H1 (cell line): Measurements from ENCODE around the gene FAM111A. TPM values are rescaled to one million over a fixed set of nuclear protein-coding genes. Genes with fewer than 3 reads are reported as not detected.

Experiments used
- CTCF ChIA-PET: fragments of 300-600 bp; sonication (Branson Sonifier 250); formaldehyde crosslinking; loops from one replicate; lab custom pipeline; 2021; ENCODE audit not compliant: partially characterized antibody; lab: Charles Lee
- POLR2A ChIA-PET: fragments of 300-600 bp; sonication (Branson Sonifier 250); formaldehyde crosslinking; loops from one replicate; lab custom pipeline; 2021; ENCODE audit warnings: inconsistent platforms; ENCODE audit not compliant: partially characterized antibody; lab: Charles Lee
- DNase-seq, 2 experiments: peaks; one replicate each; pipeline versions ENCODE4 v3.0.0 to v3.0.0-alpha.2; 2010 to 2022; ENCODE audit warnings: low spot score in 2 of 2, low read depth in 1 of 2, mixed read lengths in 1 of 2
- FAIRE-seq: peaks from 2 replicates; lab custom pipeline; 2011; peaks lifted over from hg19 to GRCh38; lab: Jason Lieb, UNC
- H2AFZ ChIP-seq: 2 replicates; pipeline ENCODE4 v1.8.1; 2012; ENCODE audit warnings: low read length, inconsistent platforms
- H2AK5ac ChIP-seq: 2 replicates; pipeline ENCODE4 v1.6.1; 2013; ENCODE audit warnings: low read depth, low read length
- H2BK120ac ChIP-seq: replicated peaks from 2 replicates; pipeline ENCODE3; 2013; ENCODE audit warnings: low read depth, low read length, inconsistent platforms
- H2BK12ac ChIP-seq: 2 replicates; pipeline ENCODE4 v1.6.1; 2013; ENCODE audit warnings: low read depth, low read length
- H2BK15ac ChIP-seq: 2 replicates; pipeline ENCODE4 v1.6.1; 2013; ENCODE audit warnings: low read length
- H2BK20ac ChIP-seq: 2 replicates; pipeline ENCODE4 v1.6.1; 2013; ENCODE audit warnings: low read length
- H2BK5ac ChIP-seq: 2 replicates; pipeline ENCODE4 v1.6.1; 2013; ENCODE audit warnings: low read depth, low read length
- H3K14ac ChIP-seq: 2 replicates; pipeline ENCODE4 v1.6.1; 2013; ENCODE audit warnings: inconsistent platforms; ENCODE audit not compliant: insufficient read length
- H3K18ac ChIP-seq: 2 replicates; pipeline ENCODE4 v1.6.1; 2013; ENCODE audit warnings: low read length; ENCODE audit errors: extremely low read depth
- H3K23ac ChIP-seq: 2 replicates; pipeline ENCODE4 v1.6.1; 2013; ENCODE audit warnings: inconsistent platforms; ENCODE audit not compliant: insufficient read length
- H3K23me2 ChIP-seq: 2 replicates; pipeline ENCODE4 v1.6.1; 2013; ENCODE audit warnings: low read depth, low read length
- H3K27ac ChIP-seq: 2 replicates; pipeline ENCODE4 v1.6.1; 2011; ENCODE audit warnings: low read depth, low read length, inconsistent platforms
- H3K27me3 ChIP-seq, 4 experiments: replicated peaks in 1 of 4; 1 replicate in 1 of 4; 2 replicates in 3 of 4; pipeline versions ENCODE4 v1.6.1 to v1.8.1; 2011 to 2013; ENCODE audit warnings: low read length in 3 of 4, mild to moderate bottlenecking in 3 of 4, inconsistent platforms in 2 of 4, mixed read lengths in 2 of 4, moderate library complexity in 1 of 4; ENCODE audit not compliant: control insufficient read depth in 3 of 4, insufficient read depth in 3 of 4; ENCODE audit errors: extremely low read depth in 1 of 4
- H3K36me3 ChIP-seq, 4 experiments: 2 replicates each; pipeline versions ENCODE4 v1.6.1 to v1.8.1; 2011 to 2013; ENCODE audit warnings: mild to moderate bottlenecking in 4 of 4, low read length in 3 of 4, moderate library complexity in 2 of 4, control low read depth in 1 of 4, inconsistent platforms in 1 of 4; ENCODE audit not compliant: insufficient read depth in 4 of 4, control insufficient read depth in 2 of 4
- H3K4ac ChIP-seq: replicated peaks from 2 replicates; pipeline ENCODE3; 2013; ENCODE audit warnings: low read length, low read depth, mixed read lengths, inconsistent platforms; ENCODE audit not compliant: insufficient read length
- H3K4me1 ChIP-seq, 4 experiments: replicated peaks in 1 of 4; 1 replicate in 1 of 4; 2 replicates in 3 of 4; pipeline versions ENCODE4 v1.6.1 to v1.8.1; 2011 to 2013; ENCODE audit warnings: low read length in 3 of 4, inconsistent platforms in 2 of 4, mixed read lengths in 1 of 4; ENCODE audit not compliant: insufficient read depth in 4 of 4, control insufficient read depth in 3 of 4
- H3K4me2 ChIP-seq, 2 experiments: 2 replicates each; pipeline versions ENCODE4 v1.6.1 to v1.8.1; 2011 to 2013; ENCODE audit warnings: low read depth in 2 of 2, low read length in 2 of 2, control low read depth in 1 of 2, inconsistent platforms in 1 of 2, mild to moderate bottlenecking in 1 of 2; ENCODE audit not compliant: insufficient read depth in 1 of 2
- H3K4me3 ChIP-seq, 4 experiments: fragments of 200-600, 300-600 bp in 1 of 4; sonication (generic), shearing (Covaris generic), sonication (Bioruptor Twin) in 1 of 4; 2 replicates each; pipeline versions ENCODE4 v1.5.1 to v1.8.1; 2011 to 2016; ENCODE audit warnings: low read length in 4 of 4, low read depth in 3 of 4, control low read depth in 2 of 4, inconsistent platforms in 2 of 4, mild to moderate bottlenecking in 2 of 4, mixed read lengths in 1 of 4, moderate library complexity in 1 of 4; ENCODE audit not compliant: insufficient read depth in 2 of 4; ENCODE audit errors: extremely low read depth in 1 of 4
- H3K56ac ChIP-seq: replicated peaks from 2 replicates; pipeline ENCODE3; 2013; ENCODE audit warnings: low read depth, mild to moderate bottlenecking, mixed read lengths, low read length, inconsistent platforms; ENCODE audit not compliant: insufficient read length
- H3K79me1 ChIP-seq: 2 replicates; pipeline ENCODE4 v1.6.1; 2013; ENCODE audit warnings: low read depth, low read length, control low read depth
- H3K79me2 ChIP-seq, 2 experiments: 2 replicates each; pipeline versions ENCODE4 v1.6.1 to v1.8.1; 2012 to 2013; ENCODE audit warnings: low read length in 2 of 2, mild to moderate bottlenecking in 2 of 2, inconsistent platforms in 1 of 2; ENCODE audit not compliant: insufficient read depth in 2 of 2, control insufficient read depth in 1 of 2
- H3K9ac ChIP-seq, 4 experiments: replicated peaks in 1 of 4; 1 replicate in 1 of 4; 2 replicates in 3 of 4; pipeline versions ENCODE4 v1.6.1 to v1.8.1; 2011 to 2013; ENCODE audit warnings: low read depth in 3 of 4, low read length in 3 of 4, control low read depth in 2 of 4, mild to moderate bottlenecking in 2 of 4, moderate library complexity in 2 of 4, inconsistent platforms in 1 of 4; ENCODE audit errors: extremely low read depth in 1 of 4
- H3K9me3 ChIP-seq, 2 experiments: 2 replicates each; pipeline versions ENCODE4 v1.6.1 to v1.8.1; 2012 to 2013; ENCODE audit warnings: mild to moderate bottlenecking in 2 of 2, moderate library complexity in 2 of 2, control low read depth in 1 of 2, inconsistent platforms in 1 of 2, low read depth in 1 of 2, low read length in 1 of 2, mixed read lengths in 1 of 2; ENCODE audit not compliant: insufficient read depth in 2 of 2
- H4K20me1 ChIP-seq, 2 experiments: replicated peaks in 1 of 2; 2 replicates each; pipeline versions ENCODE3 to v1.8.1; 2011 to 2013; ENCODE audit warnings: inconsistent platforms in 2 of 2, low read length in 2 of 2, mild to moderate bottlenecking in 1 of 2; ENCODE audit not compliant: insufficient read depth in 2 of 2, control insufficient read depth in 1 of 2
- H4K5ac ChIP-seq: 2 replicates; pipeline ENCODE4 v1.6.1; 2013; ENCODE audit warnings: low read length, low read depth, mixed read lengths, inconsistent platforms; ENCODE audit not compliant: insufficient read length
- H4K8ac ChIP-seq: 2 replicates; pipeline ENCODE4 v1.8.0; 2013; ENCODE audit warnings: mild to moderate bottlenecking, moderate library complexity, low read length, inconsistent platforms; ENCODE audit not compliant: insufficient read depth; ENCODE audit errors: extremely low read depth
- H4K91ac ChIP-seq: replicated peaks from 2 replicates; pipeline ENCODE3; 2013; ENCODE audit warnings: low read length, mixed read lengths, inconsistent platforms; ENCODE audit not compliant: insufficient read length
- BCL11A ChIP-seq, 2 experiments: IDR thresholded peaks; one replicate each; pipeline ENCODE4 v1.6.1; 2011; ENCODE audit warnings: low read depth in 2 of 2, low read length in 2 of 2, mild to moderate bottlenecking in 2 of 2
- CBX8 ChIP-seq: fragments of 300-800, 300-1000 bp; sonication (generic); IDR thresholded peaks from 2 replicates; pipeline ENCODE4 v1.7.1; 2016; ENCODE audit warnings: low read depth, low read length, borderline replicate concordance
- EGR1 ChIP-seq: IDR thresholded peaks from 2 replicates; pipeline ENCODE4 v1.6.1; 2011; ENCODE audit warnings: low read depth, low read length, borderline replicate concordance
- EP300 ChIP-seq, 2 experiments: IDR thresholded peaks; 1 replicate in 1 of 2; 2 replicates in 1 of 2; pipeline ENCODE4 v1.6.1; 2011 to 2012; ENCODE audit warnings: low read depth in 2 of 2, low read length in 2 of 2, mild to moderate bottlenecking in 2 of 2, borderline replicate concordance in 1 of 2, inconsistent platforms in 1 of 2, moderate library complexity in 1 of 2
- HDAC2 ChIP-seq, 2 experiments: fragments of 300-600 bp in 1 of 2; sonication (generic) in 1 of 2; IDR thresholded peaks; 2 replicates each; pipeline ENCODE4 v1.6.1; 2011 to 2012; ENCODE audit warnings: low read depth in 2 of 2, low read length in 2 of 2, mild to moderate bottlenecking in 2 of 2, moderate library complexity in 2 of 2, borderline replicate concordance in 1 of 2, inconsistent platforms in 1 of 2
- JUND ChIP-seq: IDR thresholded peaks from 2 replicates; pipeline ENCODE4 v1.6.1; 2011; ENCODE audit warnings: mild to moderate bottlenecking, improper control_type of control experiment, low read length
- RAD21 ChIP-seq, 2 experiments: IDR thresholded peaks in 1 of 2; conservative IDR thresholded peaks in 1 of 2; 2 replicates each; pipeline ENCODE4 v1.6.1; 2011; ENCODE audit warnings: low read depth in 2 of 2, low read length in 2 of 2, improper control_type of control experiment in 1 of 2, inconsistent platforms in 1 of 2, mild to moderate bottlenecking in 1 of 2, moderate library complexity in 1 of 2
- SIX5 ChIP-seq: IDR thresholded peaks from 2 replicates; pipeline ENCODE4 v1.6.1; 2011; ENCODE audit warnings: mild to moderate bottlenecking, low read depth, low read length
- WGBS, 2 experiments: shearing (Covaris generic) in 1 of 2; methylation state at CpG; one replicate each; pipeline versions ENCODE4 v1.1.6 to v1.1.7; 2013 to 2015; ENCODE audit warnings: low lambda C conversion rate in 2 of 2, mixed read lengths in 2 of 2, inconsistent platforms in 1 of 2, low coverage in 1 of 2, missing lambda C conversion rate in 1 of 2; ENCODE audit not compliant: insufficient replicate concordance in 2 of 2, insufficient coverage in 1 of 2, insufficient read length in 1 of 2; ENCODE audit errors: extremely low coverage in 1 of 2, missing lambda C conversion rate in 1 of 2; 5-methylcytosine and 5-hydroxymethylcytosine counted together
- polyA plus RNA-seq, 7 experiments: library from polyadenylated mRNA; depleted of rRNA in 3 of 7; stranded (reverse) in 5 of 7; unstranded in 2 of 7; fragments of >200 nt in 5 of 7; fragments of 200-250 nt in 2 of 7; gene quantifications; 1 replicate in 5 of 7; 2 replicates in 1 of 7; 4 replicates in 1 of 7; pipeline versions ENCODE4 v1.2.1 to v1.2.3, GENCODE V29; 2011 to 2013; ENCODE audit warnings: missing spikeins in 2 of 7, mixed read lengths in 2 of 7
- total RNA-seq: library from RNA; stranded (reverse); fragmentation: NEBNext Ultra II Directional; extraction: Animal tissue kit (Norgen Biotek cat#: 25700); gene quantifications from 2 replicates; pipeline ENCODE4 v1.2.1, GENCODE V29; 2021
- TF ChIP-seq, protein P1 (sequence below): IDR thresholded peaks from 2 replicates; pipeline ENCODE4 v1.6.1; 2012; ENCODE audit warnings: low read length, inconsistent platforms

Gene FAM111A
- total and polyA plus RNA-seq, 2 of the 8 experiments (the other 6 are each of a cell fraction or from before 2014, with no cell fraction given) = 10.2 to 29.9 TPM

- no peaks in the 10 kb centered on the region for H3K23me2 ChIP-seq
- no peak overlapping the region for H3K4ac ChIP-seq
- H3K18ac ChIP-seq = no peak overlapping the region
- no peak for FAIRE-seq
- no peak overlapping the region for H2BK120ac ChIP-seq
- no peak overlapping the region for H3K14ac ChIP-seq
- H2BK15ac ChIP-seq = no peak overlapping the region
- no peaks in the 10 kb centered on the region for H3K79me2 ChIP-seq
- no peak overlapping the region for H3K23ac ChIP-seq
- H4K20me1 ChIP-seq = peaks cover 0 to 2% of the 10 kb centered on the region in 2 experiments
- H3K79me1 ChIP-seq = no peaks in the 10 kb centered on the region
- no peak overlapping the region for H4K8ac ChIP-seq
- H3K4me1 ChIP-seq = no peaks in the 10 kb centered on the region
- H3K36me3 ChIP-seq = peaks cover 3 to 61% (median 29%) of the 10 kb centered on the region in 4 experiments; a peak in 7 of 8 replicates
- H2BK12ac ChIP-seq = no peak overlapping the region
- no peak overlapping the region for H3K56ac ChIP-seq
- no peak overlapping the region for H3K27ac ChIP-seq
- H2BK20ac ChIP-seq = no peak overlapping the region
- DNase-seq = no peak
- CTCF ChIA-PET = no interaction called here
- H2AFZ ChIP-seq = no peak overlapping the region
- no peak overlapping the region for H3K4me2 ChIP-seq
- no peaks in the 10 kb centered on the region for H3K27me3 ChIP-seq
- H2AK5ac ChIP-seq = no peak overlapping the region
- POLR2A ChIA-PET = no interaction called here
- peaks cover 10 to 24% of the 10 kb centered on the region in 2 experiments for H3K9me3 ChIP-seq
- H4K5ac ChIP-seq = no peak overlapping the region
- no peak overlapping the region for H3K4me3 ChIP-seq
- no peak overlapping the region for H2BK5ac ChIP-seq
- H4K91ac ChIP-seq = no peak overlapping the region
- WGBS, 2 experiments = 89% methylated on average over 3 of the region's 3 CpGs; no CpG with 5 or more reads in 1 of the 2 experiments
- no peak overlapping the region for H3K9ac ChIP-seq
- no peak for TF ChIP-seq BCL11A (IDR thresholded peaks at IDR 0.05; ENCODE audit: low read depth in 2 of 2, low read length in 2 of 2)
- no peak for TF ChIP-seq JUND
- TF ChIP-seq RAD21 (IDR thresholded peaks at IDR 0.05 in 1 of 2, conservative IDR thresholded peaks at IDR 0.05 in 1 of 2; ENCODE audit: low read depth in 2 of 2, low read length in 2 of 2) = no peak
- no peak for TF ChIP-seq SIX5
- TF ChIP-seq, protein P1, sequence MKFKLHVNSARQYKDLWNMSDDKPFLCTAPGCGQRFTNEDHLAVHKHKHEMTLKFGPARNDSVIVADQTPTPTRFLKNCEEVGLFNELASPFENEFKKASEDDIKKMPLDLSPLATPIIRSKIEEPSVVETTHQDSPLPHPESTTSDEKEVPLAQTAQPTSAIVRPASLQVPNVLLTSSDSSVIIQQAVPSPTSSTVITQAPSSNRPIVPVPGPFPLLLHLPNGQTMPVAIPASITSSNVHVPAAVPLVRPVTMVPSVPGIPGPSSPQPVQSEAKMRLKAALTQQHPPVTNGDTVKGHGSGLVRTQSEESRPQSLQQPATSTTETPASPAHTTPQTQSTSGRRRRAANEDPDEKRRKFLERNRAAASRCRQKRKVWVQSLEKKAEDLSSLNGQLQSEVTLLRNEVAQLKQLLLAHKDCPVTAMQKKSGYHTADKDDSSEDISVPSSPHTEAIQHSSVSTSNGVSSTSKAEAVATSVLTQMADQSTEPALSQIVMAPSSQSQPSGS = no peak
- TF ChIP-seq EGR1 = no peak
- no peak for TF ChIP-seq HDAC2 (IDR thresholded peaks at IDR 0.05; ENCODE audit: borderline replicate concordance in 1 of 2, low read depth in 2 of 2, low read length in 2 of 2)
- no peak for TF ChIP-seq EP300 (IDR thresholded peaks at IDR 0.05; ENCODE audit: borderline replicate concordance in 1 of 2, low read depth in 2 of 2, low read length in 2 of 2)
- no peak for TF ChIP-seq CBX8
Measured at GRCh38 chr11:59114344-59114743, 28.3 kb upstream of the FAM111A start.
